Measurements from ENCODE around the gene GJD4.

- no peak for TF ChIP-seq POLR2AphosphoS5 (IDR thresholded peaks at IDR 0.05; ENCODE audit: borderline replicate concordance, low read depth, low read length)
- TF ChIP-seq EZH2 (IDR thresholded peaks at IDR 0.05) = no peak
- no peak for TF ChIP-seq FOXP2 (optimal IDR thresholded peaks at IDR 0.05; ENCODE audit: control extremely low read depth, extremely low read length, insufficient read depth)
Measured at GRCh38 chr10:35644050-35644950, 39.2 kb downstream of the GJD4 start.

All from SK-N-MC (cell line).